Mesendoderm (in vitro differentiated cells): ENCODE data around the gene MTMR6.

Source experiments
- DNase-seq: peaks from one replicate; pipeline ENCODE4 v3.0.0; 2013
- H2AK5ac ChIP-seq: 2 replicates; pipeline ENCODE4 v1.6.1; 2013; ENCODE audit warnings: low read length, inconsistent platforms
- H2BK120ac ChIP-seq: 2 replicates; pipeline ENCODE4 v1.6.1; 2013; ENCODE audit warnings: low read depth, mild to moderate bottlenecking, low read length, moderate library complexity, mixed read lengths
- H2BK15ac ChIP-seq: replicated peaks from 2 replicates; pipeline ENCODE4 v1.6.1; 2013; ENCODE audit warnings: low read depth, mild to moderate bottlenecking, moderate library complexity
- H2BK5ac ChIP-seq: 2 replicates; pipeline ENCODE4 v1.6.1; 2013; ENCODE audit warnings: low read length, inconsistent platforms
- H3K18ac ChIP-seq: 2 replicates; pipeline ENCODE4 v1.6.1; 2013; ENCODE audit warnings: mild to moderate bottlenecking, low read length, mixed read lengths
- H3K23ac ChIP-seq: one replicate; pipeline ENCODE4 v1.6.1; 2013; ENCODE audit warnings: low read length
- H3K27ac ChIP-seq: 2 replicates; pipeline ENCODE4 v1.5.1; 2013; ENCODE audit warnings: low read depth, mild to moderate bottlenecking, inconsistent platforms, low read length, moderate library complexity
- H3K27me3 ChIP-seq: 2 replicates; pipeline ENCODE4 v1.6.1; 2013; ENCODE audit warnings: low read length, control low read depth, mild to moderate bottlenecking, inconsistent platforms; ENCODE audit not compliant: insufficient read depth, poor library complexity
- H3K36me3 ChIP-seq: 2 replicates; pipeline ENCODE4 v1.6.1; 2013; ENCODE audit warnings: low read length, inconsistent platforms; ENCODE audit not compliant: control insufficient read depth, insufficient read depth
- H3K4ac ChIP-seq: one replicate; pipeline ENCODE4 v1.6.1; 2013; ENCODE audit warnings: low read depth, mild to moderate bottlenecking, low read length, moderate library complexity
- H3K4me1 ChIP-seq: 2 replicates; pipeline ENCODE4 v1.6.1; 2013; ENCODE audit warnings: low read depth, low read length, inconsistent platforms; ENCODE audit not compliant: control insufficient read depth
- H3K4me2 ChIP-seq: 2 replicates; pipeline ENCODE4 v1.6.1; 2013; ENCODE audit warnings: low read length
- H3K4me3 ChIP-seq: 2 replicates; pipeline ENCODE4 v1.5.1; 2013; ENCODE audit warnings: mild to moderate bottlenecking, low read length
- H3K56ac ChIP-seq: one replicate; pipeline ENCODE4 v1.6.1; 2013; ENCODE audit warnings: low read length
- H3K79me1 ChIP-seq: 2 replicates; pipeline ENCODE4 v1.6.1; 2013; ENCODE audit warnings: low read length, inconsistent platforms
- H3K79me2 ChIP-seq: 2 replicates; pipeline ENCODE4 v1.6.1; 2013; ENCODE audit warnings: mild to moderate bottlenecking, low read length; ENCODE audit not compliant: control insufficient read depth, insufficient read depth
- H3K9ac ChIP-seq: 2 replicates; pipeline ENCODE4 v1.6.1; 2013; ENCODE audit warnings: low read length, inconsistent platforms
- H4K5ac ChIP-seq: one replicate; pipeline ENCODE4 v1.6.1; 2013; ENCODE audit warnings: low read length
- H4K8ac ChIP-seq: one replicate; pipeline ENCODE4 v1.6.1; 2013; ENCODE audit warnings: low read depth, mild to moderate bottlenecking, control low read depth, low read length, moderate library complexity
- WGBS: extraction: QIAGEN DNeasy Blood & Tissue Kit; methylation state at CpG from one replicate; pipeline ENCODE4 v1.1.7; 2013; ENCODE audit warnings: low lambda C conversion rate, missing lambda C conversion rate; ENCODE audit not compliant: insufficient coverage; ENCODE audit errors: extremely low coverage; 5-methylcytosine and 5-hydroxymethylcytosine counted together

MTMR6 gene

DNA sequence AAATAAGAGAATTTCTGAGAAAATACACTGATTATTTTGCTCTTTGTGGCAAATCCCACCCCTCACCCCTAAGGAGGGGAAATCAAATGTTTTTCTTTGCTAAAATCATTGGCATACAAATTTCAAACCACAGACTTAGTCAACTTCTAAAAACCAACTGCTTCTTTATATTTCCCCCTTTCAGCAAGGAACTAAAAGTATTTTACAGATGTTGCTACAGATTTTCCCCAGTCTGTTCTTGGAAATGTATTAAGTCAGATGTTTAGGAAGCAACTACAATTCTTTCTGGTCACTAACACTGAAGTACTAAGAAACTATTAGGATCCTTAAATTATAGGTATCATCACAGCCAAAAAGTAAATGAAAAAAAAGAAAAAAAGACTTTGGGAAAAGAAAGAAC is 6.9 kb downstream of the MTMR6 start:
- Histone ChIP-seq H2BK5ac (no peak overlapping the region), H3K4me3 (no peak overlapping the region), H3K27me3 (no peaks in the 10 kb centered on the region), H3K36me3 (no peaks in the 10 kb centered on the region), H2BK15ac (no peak overlapping the region), H3K4me2 (no peak overlapping the region), H3K23ac (no peak overlapping the region), H3K56ac (no peak overlapping the region), H3K27ac (no peak overlapping the region), H4K8ac (no peak overlapping the region), H3K9ac (no peak overlapping the region), H3K18ac (no peak overlapping the region), H3K4me1 (no peaks in the 10 kb centered on the region), H3K79me2 (no peaks in the 10 kb centered on the region), H3K4ac (no peak overlapping the region), H2AK5ac (no peak overlapping the region), H4K5ac (no peak overlapping the region), H3K79me1 (peaks cover 2% of the 10 kb centered on the region), H2BK120ac (no peak overlapping the region)
- no peak for DNase-seq

DNA sequence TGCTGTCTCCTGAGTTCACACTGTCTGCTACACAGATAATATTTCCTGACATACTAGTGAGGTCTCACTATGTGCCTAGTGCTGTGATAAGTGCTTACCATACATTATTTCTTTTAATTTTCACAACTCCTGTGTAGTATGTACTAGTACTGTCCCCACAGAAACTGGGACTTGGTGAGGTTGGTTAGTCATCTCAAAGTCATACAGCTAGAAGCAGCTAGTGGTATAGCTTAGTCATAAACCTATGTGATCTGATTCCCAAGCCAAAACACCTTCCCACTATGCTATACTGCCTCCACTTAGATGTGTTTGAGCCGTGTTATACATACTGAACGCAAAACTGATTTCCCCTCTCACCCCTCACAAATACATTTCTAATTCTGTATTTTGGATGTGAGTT is 10.5 kb downstream of the MTMR6 start:
- no CpG with 5 or more reads among the region's 2 CpGs for WGBS
- Histone ChIP-seq H3K4me1 (no peaks in the 10 kb centered on the region), H3K79me2 (no peaks in the 10 kb centered on the region), H4K5ac (no peak overlapping the region), H3K4ac (no peak overlapping the region), H4K8ac (no peak overlapping the region), H3K27ac (no peak overlapping the region), H3K9ac (no peak overlapping the region), H3K79me1 (peaks cover 2% of the 10 kb centered on the region), H2AK5ac (no peak overlapping the region), H3K36me3 (no peaks in the 10 kb centered on the region), H3K23ac (no peak overlapping the region), H3K4me3 (no peak overlapping the region), H3K27me3 (no peaks in the 10 kb centered on the region), H2BK15ac (no peak overlapping the region), H2BK5ac (no peak overlapping the region), H3K18ac (no peak overlapping the region), H3K56ac (no peak overlapping the region), H3K4me2 (no peak overlapping the region), H2BK120ac (no peak overlapping the region)
- no peak for DNase-seq

DNA sequence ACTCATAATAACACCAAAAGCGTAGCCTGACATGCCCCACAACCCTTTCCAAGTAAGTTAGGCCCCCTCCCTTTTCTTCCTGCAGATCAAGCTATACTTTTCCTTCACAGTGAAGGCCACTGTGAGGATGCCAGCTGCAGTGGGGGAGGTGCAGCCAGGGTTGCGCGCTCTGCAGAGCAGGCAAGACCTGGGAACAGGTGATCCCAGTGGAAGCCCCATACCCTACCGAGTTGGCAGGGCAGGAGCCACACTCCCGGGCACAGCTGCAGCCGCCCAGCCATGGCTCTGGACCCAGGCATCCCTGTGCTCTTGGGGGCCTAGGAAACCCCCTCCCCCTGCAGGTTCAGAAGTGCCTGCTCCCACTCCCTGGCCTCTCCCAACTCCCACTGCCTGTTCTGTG is 18.7 kb downstream of the MTMR6 start:
- Histone ChIP-seq H3K4me3 (no peak overlapping the region), H3K18ac (no peak overlapping the region), H3K4ac (no peak overlapping the region), H3K56ac (no peak overlapping the region), H4K5ac (no peak overlapping the region), H3K27ac (no peak overlapping the region), H3K27me3 (no peaks in the 10 kb centered on the region), H3K79me2 (no peaks in the 10 kb centered on the region), H3K23ac (no peak overlapping the region), H3K79me1 (no peaks in the 10 kb centered on the region), H3K36me3 (no peaks in the 10 kb centered on the region), H4K8ac (no peak overlapping the region), H2BK120ac (no peak overlapping the region), H2AK5ac (no peak overlapping the region), H3K4me1 (no peaks in the 10 kb centered on the region), H3K4me2 (no peak overlapping the region), H2BK5ac (no peak overlapping the region), H3K9ac (no peak overlapping the region), H2BK15ac (no peak overlapping the region)
- WGBS, result no CpG with 5 or more reads among the region's 6 CpGs
- DNase-seq, result no peak

DNA sequence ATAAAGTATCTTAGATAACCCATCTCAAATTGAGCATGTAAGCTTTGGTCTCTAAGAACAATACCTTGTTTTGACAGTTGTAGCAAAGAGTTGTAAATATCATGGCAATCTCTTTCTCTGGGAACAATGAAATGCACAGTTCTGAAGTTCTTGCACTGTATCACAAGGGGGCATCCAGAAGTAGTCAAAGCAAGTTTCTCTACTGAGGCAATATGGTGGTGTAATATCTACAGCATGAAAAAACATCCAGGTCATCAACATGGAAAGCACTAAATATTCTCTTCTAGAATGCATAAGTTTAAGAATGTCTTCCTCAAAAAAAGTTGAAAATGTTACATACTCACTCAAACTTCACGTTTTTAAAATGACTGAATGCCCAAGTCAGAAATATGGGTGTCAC is 19.6 kb downstream of the MTMR6 start:
- Histone ChIP-seq H2AK5ac (no peak overlapping the region), H3K4ac (no peak overlapping the region), H3K36me3 (no peaks in the 10 kb centered on the region), H3K4me1 (no peaks in the 10 kb centered on the region), H3K56ac (no peak overlapping the region), H4K5ac (no peak overlapping the region), H3K79me1 (no peaks in the 10 kb centered on the region), H4K8ac (no peak overlapping the region), H3K23ac (no peak overlapping the region), H3K4me2 (no peak overlapping the region), H2BK15ac (no peak overlapping the region), H3K27me3 (no peaks in the 10 kb centered on the region), H3K27ac (no peak overlapping the region), H3K18ac (no peak overlapping the region), H2BK5ac (no peak overlapping the region), H2BK120ac (no peak overlapping the region), H3K9ac (no peak overlapping the region), H3K79me2 (no peaks in the 10 kb centered on the region), H3K4me3 (no peak overlapping the region)
- no CpG with 5 or more reads among the region's 1 CpG for WGBS
- DNase-seq, result no peak

DNA sequence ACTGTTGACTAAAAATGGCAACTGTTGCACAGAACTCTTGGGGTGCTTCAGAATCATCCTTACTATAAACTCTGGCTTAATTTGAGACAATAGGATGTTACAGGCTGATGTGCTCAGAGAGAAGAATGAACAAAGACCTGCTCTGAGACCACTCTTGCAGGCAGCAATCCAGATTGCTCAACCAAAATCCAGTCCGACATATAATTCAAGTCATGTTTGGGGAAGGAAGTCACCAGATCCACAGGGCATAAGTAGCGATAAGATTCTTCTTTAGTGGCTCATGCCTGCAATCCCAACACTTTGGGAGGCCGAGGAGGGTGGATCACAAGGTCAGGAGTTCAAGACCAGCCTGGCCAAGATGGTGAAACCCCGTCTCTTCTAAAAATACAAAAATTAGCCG is 20.6 kb downstream of the MTMR6 start:
- H3K23ac ChIP-seq, result no peak overlapping the region
- no peak overlapping the region for H3K9ac ChIP-seq
- H3K4me3 ChIP-seq, result no peak overlapping the region
- H3K36me3 ChIP-seq, result no peaks in the 10 kb centered on the region
- no peak overlapping the region for H4K8ac ChIP-seq
- H2BK120ac ChIP-seq, result no peak overlapping the region
- no peak overlapping the region for H2AK5ac ChIP-seq
- no peak overlapping the region for H3K4ac ChIP-seq
- H2BK15ac ChIP-seq, result no peak overlapping the region
- H3K79me2 ChIP-seq, result no peaks in the 10 kb centered on the region
- H2BK5ac ChIP-seq, result no peak overlapping the region
- H3K56ac ChIP-seq, result no peak overlapping the region
- H3K27me3 ChIP-seq, result no peaks in the 10 kb centered on the region
- no peak for DNase-seq
- H4K5ac ChIP-seq, result no peak overlapping the region
- no peak overlapping the region for H3K4me2 ChIP-seq
- no peaks in the 10 kb centered on the region for H3K4me1 ChIP-seq
- no CpG with 5 or more reads among the region's 5 CpGs for WGBS
- H3K18ac ChIP-seq, result no peak overlapping the region
- H3K79me1 ChIP-seq, result no peaks in the 10 kb centered on the region
- H3K27ac ChIP-seq, result no peak overlapping the region

DNA sequence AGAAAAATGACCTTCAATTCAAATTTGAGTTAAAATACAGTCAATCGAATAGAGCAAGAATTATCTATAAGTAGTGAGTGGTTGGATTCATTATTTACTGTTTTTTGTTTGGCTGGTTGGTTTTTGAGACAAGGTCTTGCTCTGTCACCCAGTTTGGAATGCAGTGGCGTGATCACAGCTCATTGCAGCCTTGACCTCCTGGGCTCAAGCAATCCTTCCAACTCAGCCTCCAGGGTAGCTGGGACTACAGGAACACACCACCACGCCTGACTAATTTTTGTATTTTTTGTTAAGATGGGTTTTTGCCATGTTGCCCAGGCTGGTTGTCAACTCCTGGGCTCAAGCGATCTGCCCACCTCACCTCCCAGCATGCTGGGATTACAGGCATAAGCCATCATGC is 25.0 kb downstream of the MTMR6 start:
- no peak overlapping the region for H2BK5ac ChIP-seq
- WGBS, result no CpG with 5 or more reads among the region's 4 CpGs
- no peaks in the 10 kb centered on the region for H3K79me1 ChIP-seq
- no peak overlapping the region for H2BK15ac ChIP-seq
- H3K23ac ChIP-seq, result no peak overlapping the region
- no peak overlapping the region for H3K4me3 ChIP-seq
- no peaks in the 10 kb centered on the region for H3K4me1 ChIP-seq
- H4K5ac ChIP-seq, result no peak overlapping the region
- no peak overlapping the region for H3K18ac ChIP-seq
- no peak overlapping the region for H3K4ac ChIP-seq
- H2AK5ac ChIP-seq, result no peak overlapping the region
- H3K36me3 ChIP-seq, result no peaks in the 10 kb centered on the region
- no peak for DNase-seq
- no peak overlapping the region for H3K9ac ChIP-seq
- H2BK120ac ChIP-seq, result no peak overlapping the region
- no peak overlapping the region for H3K27ac ChIP-seq
- no peak overlapping the region for H4K8ac ChIP-seq
- H3K27me3 ChIP-seq, result no peaks in the 10 kb centered on the region
- no peak overlapping the region for H3K56ac ChIP-seq
- no peak overlapping the region for H3K4me2 ChIP-seq
- no peaks in the 10 kb centered on the region for H3K79me2 ChIP-seq
